ENCODE measurements around the gene ZNF526. TPM values are rescaled to one million over a fixed set of nuclear protein-coding genes. Genes with fewer than 3 reads are reported as not detected.

Gene ZNF526
- total and polyA plus RNA-seq, 9 of the 15 experiments (the other 6 are each of a cell fraction or from before 2014, with no cell fraction given): 1.3 to 17.9 (median 6.2) TPM

DNA sequence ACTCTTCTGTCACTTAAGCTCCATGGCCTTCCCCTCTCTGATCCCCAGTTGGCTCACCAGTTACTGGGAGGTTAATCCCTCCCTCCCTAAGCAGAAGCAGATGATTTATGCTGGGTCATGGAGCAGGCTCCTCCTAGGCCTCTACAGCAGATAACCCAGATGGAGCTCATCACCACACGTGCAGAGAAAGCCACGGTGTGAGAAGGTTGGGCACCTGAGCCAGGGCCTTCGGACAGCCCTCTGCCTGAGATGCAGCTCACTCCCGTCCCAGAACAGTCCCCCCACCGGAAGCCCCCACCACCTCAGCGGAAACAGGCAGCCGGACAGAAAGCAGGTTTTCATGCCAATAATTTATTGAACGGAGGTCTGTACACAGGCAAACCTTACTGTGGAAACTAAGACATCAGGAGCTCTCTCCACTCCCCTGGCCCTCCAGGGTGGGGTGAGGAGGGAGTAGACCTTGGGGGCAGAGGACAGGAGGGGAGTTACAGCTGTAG lies 9.8 kb downstream of the ZNF526 start (continued):
- TF ChIP-seq, protein P1, sequence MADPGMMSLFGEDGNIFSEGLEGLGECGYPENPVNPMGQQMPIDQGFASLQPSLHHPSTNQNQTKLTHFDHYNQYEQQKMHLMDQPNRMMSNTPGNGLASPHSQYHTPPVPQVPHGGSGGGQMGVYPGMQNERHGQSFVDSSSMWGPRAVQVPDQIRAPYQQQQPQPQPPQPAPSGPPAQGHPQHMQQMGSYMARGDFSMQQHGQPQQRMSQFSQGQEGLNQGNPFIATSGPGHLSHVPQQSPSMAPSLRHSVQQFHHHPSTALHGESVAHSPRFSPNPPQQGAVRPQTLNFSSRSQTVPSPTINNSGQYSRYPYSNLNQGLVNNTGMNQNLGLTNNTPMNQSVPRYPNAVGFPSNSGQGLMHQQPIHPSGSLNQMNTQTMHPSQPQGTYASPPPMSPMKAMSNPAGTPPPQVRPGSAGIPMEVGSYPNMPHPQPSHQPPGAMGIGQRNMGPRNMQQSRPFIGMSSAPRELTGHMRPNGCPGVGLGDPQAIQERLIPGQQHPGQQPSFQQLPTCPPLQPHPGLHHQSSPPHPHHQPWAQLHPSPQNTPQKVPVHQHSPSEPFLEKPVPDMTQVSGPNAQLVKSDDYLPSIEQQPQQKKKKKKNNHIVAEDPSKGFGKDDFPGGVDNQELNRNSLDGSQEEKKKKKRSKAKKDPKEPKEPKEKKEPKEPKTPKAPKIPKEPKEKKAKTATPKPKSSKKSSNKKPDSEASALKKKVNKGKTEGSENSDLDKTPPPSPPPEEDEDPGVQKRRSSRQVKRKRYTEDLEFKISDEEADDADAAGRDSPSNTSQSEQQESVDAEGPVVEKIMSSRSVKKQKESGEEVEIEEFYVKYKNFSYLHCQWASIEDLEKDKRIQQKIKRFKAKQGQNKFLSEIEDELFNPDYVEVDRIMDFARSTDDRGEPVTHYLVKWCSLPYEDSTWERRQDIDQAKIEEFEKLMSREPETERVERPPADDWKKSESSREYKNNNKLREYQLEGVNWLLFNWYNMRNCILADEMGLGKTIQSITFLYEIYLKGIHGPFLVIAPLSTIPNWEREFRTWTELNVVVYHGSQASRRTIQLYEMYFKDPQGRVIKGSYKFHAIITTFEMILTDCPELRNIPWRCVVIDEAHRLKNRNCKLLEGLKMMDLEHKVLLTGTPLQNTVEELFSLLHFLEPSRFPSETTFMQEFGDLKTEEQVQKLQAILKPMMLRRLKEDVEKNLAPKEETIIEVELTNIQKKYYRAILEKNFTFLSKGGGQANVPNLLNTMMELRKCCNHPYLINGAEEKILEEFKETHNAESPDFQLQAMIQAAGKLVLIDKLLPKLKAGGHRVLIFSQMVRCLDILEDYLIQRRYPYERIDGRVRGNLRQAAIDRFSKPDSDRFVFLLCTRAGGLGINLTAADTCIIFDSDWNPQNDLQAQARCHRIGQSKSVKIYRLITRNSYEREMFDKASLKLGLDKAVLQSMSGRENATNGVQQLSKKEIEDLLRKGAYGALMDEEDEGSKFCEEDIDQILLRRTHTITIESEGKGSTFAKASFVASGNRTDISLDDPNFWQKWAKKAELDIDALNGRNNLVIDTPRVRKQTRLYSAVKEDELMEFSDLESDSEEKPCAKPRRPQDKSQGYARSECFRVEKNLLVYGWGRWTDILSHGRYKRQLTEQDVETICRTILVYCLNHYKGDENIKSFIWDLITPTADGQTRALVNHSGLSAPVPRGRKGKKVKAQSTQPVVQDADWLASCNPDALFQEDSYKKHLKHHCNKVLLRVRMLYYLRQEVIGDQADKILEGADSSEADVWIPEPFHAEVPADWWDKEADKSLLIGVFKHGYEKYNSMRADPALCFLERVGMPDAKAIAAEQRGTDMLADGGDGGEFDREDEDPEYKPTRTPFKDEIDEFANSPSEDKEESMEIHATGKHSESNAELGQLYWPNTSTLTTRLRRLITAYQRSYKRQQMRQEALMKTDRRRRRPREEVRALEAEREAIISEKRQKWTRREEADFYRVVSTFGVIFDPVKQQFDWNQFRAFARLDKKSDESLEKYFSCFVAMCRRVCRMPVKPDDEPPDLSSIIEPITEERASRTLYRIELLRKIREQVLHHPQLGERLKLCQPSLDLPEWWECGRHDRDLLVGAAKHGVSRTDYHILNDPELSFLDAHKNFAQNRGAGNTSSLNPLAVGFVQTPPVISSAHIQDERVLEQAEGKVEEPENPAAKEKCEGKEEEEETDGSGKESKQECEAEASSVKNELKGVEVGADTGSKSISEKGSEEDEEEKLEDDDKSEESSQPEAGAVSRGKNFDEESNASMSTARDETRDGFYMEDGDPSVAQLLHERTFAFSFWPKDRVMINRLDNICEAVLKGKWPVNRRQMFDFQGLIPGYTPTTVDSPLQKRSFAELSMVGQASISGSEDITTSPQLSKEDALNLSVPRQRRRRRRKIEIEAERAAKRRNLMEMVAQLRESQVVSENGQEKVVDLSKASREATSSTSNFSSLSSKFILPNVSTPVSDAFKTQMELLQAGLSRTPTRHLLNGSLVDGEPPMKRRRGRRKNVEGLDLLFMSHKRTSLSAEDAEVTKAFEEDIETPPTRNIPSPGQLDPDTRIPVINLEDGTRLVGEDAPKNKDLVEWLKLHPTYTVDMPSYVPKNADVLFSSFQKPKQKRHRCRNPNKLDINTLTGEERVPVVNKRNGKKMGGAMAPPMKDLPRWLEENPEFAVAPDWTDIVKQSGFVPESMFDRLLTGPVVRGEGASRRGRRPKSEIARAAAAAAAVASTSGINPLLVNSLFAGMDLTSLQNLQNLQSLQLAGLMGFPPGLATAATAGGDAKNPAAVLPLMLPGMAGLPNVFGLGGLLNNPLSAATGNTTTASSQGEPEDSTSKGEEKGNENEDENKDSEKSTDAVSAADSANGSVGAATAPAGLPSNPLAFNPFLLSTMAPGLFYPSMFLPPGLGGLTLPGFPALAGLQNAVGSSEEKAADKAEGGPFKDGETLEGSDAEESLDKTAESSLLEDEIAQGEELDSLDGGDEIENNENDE (IDR thresholded peaks at IDR 0.05; ENCODE audit: low read depth, low read length): no peak
- TF ChIP-seq NR2C1 (IDR thresholded peaks at IDR 0.05) (peak; percentile 73), NR2C1 (tag; IDR thresholded peaks at IDR 0.05) (peak; percentile 79), SNRNP70 (optimal IDR thresholded peaks at IDR 0.05; ENCODE audit: low read depth, low read length) (no peak), BRD4 (IDR thresholded peaks at IDR 0.05) (no peak), HMGN3 (IDR thresholded peaks at IDR 0.05; ENCODE audit: borderline replicate concordance, extremely low read depth, insufficient read length, low read depth, low read length) (no peak), ZNF24 (IDR thresholded peaks at IDR 0.05) (no peak), ZNF41 (CRISPR knock-in tag; conservative IDR thresholded peaks at IDR 0.05) (no peak), NFYB (IDR thresholded peaks at IDR 0.05; ENCODE audit: extremely low read depth, insufficient read length) (no peak), TCF7L2 (IDR thresholded peaks at IDR 0.05; ENCODE audit: low read depth, low read length) (no peak), SIN3B (IDR thresholded peaks at IDR 0.05; ENCODE audit: low read depth) (no peak), U2AF1 (optimal IDR thresholded peaks at IDR 0.05; ENCODE audit: low read depth, low read length) (no peak), PCBP1 (IDR thresholded peaks at IDR 0.05; ENCODE audit: low read depth, low read length, poor library complexity, severe bottlenecking) (no peak), SETDB1 (IDR thresholded peaks at IDR 0.05; ENCODE audit: low read length) (no peak), GATAD2A (IDR thresholded peaks at IDR 0.05) (peak; percentile 72; the same call in 1 of the 2 replicates), MED1 (CRISPR knock-in tag; IDR thresholded peaks at IDR 0.05; ENCODE audit: borderline replicate concordance) (no peak), MCM5 (IDR thresholded peaks at IDR 0.05; ENCODE audit: low read depth) (no peak), SRSF3 (IDR thresholded peaks at IDR 0.05; ENCODE audit: insufficient read depth, low read length) (no peak)
- TF ChIP-seq, protein P2, sequence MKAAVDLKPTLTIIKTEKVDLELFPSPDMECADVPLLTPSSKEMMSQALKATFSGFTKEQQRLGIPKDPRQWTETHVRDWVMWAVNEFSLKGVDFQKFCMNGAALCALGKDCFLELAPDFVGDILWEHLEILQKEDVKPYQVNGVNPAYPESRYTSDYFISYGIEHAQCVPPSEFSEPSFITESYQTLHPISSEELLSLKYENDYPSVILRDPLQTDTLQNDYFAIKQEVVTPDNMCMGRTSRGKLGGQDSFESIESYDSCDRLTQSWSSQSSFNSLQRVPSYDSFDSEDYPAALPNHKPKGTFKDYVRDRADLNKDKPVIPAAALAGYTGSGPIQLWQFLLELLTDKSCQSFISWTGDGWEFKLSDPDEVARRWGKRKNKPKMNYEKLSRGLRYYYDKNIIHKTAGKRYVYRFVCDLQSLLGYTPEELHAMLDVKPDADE (conservative IDR thresholded peaks at IDR 0.05; ENCODE audit: control insufficient read depth, low read depth, low read length): no peak

Data from K562 (cell line).